Liver (tissue), 9 donors: ENCODE results near the gene ECI1. TPM values are rescaled to one million over a fixed set of nuclear protein-coding genes. Genes with fewer than 3 reads are reported as not detected.

Experiments
- DNase-seq: peaks from one replicate; pipeline ENCODE4 v3.0.0-alpha.2; 2017; ENCODE audit warnings: low spot score
- H3K27ac ChIP-seq, 2 donors: one replicate each; pipeline ENCODE4 v1.7.0; 2013; ENCODE audit warnings: inconsistent platforms in 2 of 2, low read length in 2 of 2, control low read depth in 1 of 2, low read depth in 1 of 2, mild to moderate bottlenecking in 1 of 2
- H3K27me3 ChIP-seq, 4 donors: one replicate each; pipeline versions ENCODE4 v1.6.1 to v1.7.0; 2013; ENCODE audit warnings: low read length in 3 of 4, inconsistent platforms in 1 of 4, mild to moderate bottlenecking in 1 of 4, moderate library complexity in 1 of 4; ENCODE audit not compliant: control insufficient read depth in 4 of 4, insufficient read depth in 4 of 4
- H3K36me3 ChIP-seq, 4 donors: one replicate each; pipeline versions ENCODE4 v1.6.1 to v1.7.0; 2013; ENCODE audit warnings: low read length in 3 of 4, mild to moderate bottlenecking in 3 of 4, low read depth in 1 of 4, moderate library complexity in 1 of 4; ENCODE audit not compliant: control insufficient read depth in 4 of 4, insufficient read depth in 3 of 4
- H3K4me1 ChIP-seq, 4 donors: one replicate each; pipeline versions ENCODE4 v1.6.1 to v1.7.0; 2013; ENCODE audit warnings: low read length in 3 of 4, mild to moderate bottlenecking in 3 of 4, moderate library complexity in 1 of 4; ENCODE audit not compliant: control insufficient read depth in 4 of 4, insufficient read depth in 4 of 4
- H3K4me3 ChIP-seq, 3 donors: one replicate each; pipeline versions ENCODE4 v1.6.1 to v1.7.0; 2013; ENCODE audit warnings: low read length in 3 of 3, control low read depth in 1 of 3, low read depth in 1 of 3, mild to moderate bottlenecking in 1 of 3
- H3K9ac ChIP-seq, 2 donors: one replicate each; pipeline ENCODE4 v1.7.0; 2013; ENCODE audit warnings: low read length in 2 of 2, mild to moderate bottlenecking in 2 of 2, moderate library complexity in 2 of 2, control low read depth in 1 of 2, low read depth in 1 of 2
- H3K9me3 ChIP-seq, 4 donors: one replicate each; pipeline versions ENCODE4 v1.6.1 to v1.7.0; 2013; ENCODE audit warnings: low read length in 3 of 4; ENCODE audit not compliant: control insufficient read depth in 4 of 4
- FOXA1 ChIP-seq: IDR thresholded peaks from 2 replicates; pipeline ENCODE4 v1.6.1; 2016; ENCODE audit warnings: antibody characterized with exemption
- FOXA2 ChIP-seq: IDR thresholded peaks from 2 replicates; pipeline ENCODE4 v1.6.1; 2016; ENCODE audit warnings: antibody characterized with exemption
- GABPA ChIP-seq, 2 donors: IDR thresholded peaks in 1 of 2; conservative IDR thresholded peaks in 1 of 2; 2 replicates each; pipeline ENCODE4 v1.6.1; 2016; ENCODE audit warnings: antibody characterized with exemption in 2 of 2, mild to moderate bottlenecking in 1 of 2, moderate library complexity in 1 of 2
- HNF4A ChIP-seq, 2 donors: conservative IDR thresholded peaks; 2 replicates each; pipeline ENCODE4 v1.6.1; 2016; ENCODE audit warnings: antibody characterized with exemption in 2 of 2, mild to moderate bottlenecking in 2 of 2
- JUND ChIP-seq, 2 donors: IDR thresholded peaks; 2 replicates each; pipeline ENCODE4 v1.6.1; 2016; ENCODE audit warnings: antibody characterized with exemption in 2 of 2
- MAX ChIP-seq: IDR thresholded peaks from 2 replicates; pipeline ENCODE4 v1.6.1; 2016; ENCODE audit warnings: antibody characterized with exemption
- RAD21 ChIP-seq, 2 donors: IDR thresholded peaks; 2 replicates each; pipeline ENCODE4 v1.6.1; 2016; ENCODE audit warnings: antibody characterized with exemption in 2 of 2, mild to moderate bottlenecking in 2 of 2
- REST ChIP-seq: IDR thresholded peaks from 2 replicates; pipeline ENCODE4 v1.6.1; 2016; ENCODE audit warnings: antibody characterized with exemption, mild to moderate bottlenecking
- RXRA ChIP-seq, 2 donors: IDR thresholded peaks; 2 replicates each; pipeline ENCODE4 v1.6.1; 2017 to 2018; ENCODE audit warnings: antibody characterized with exemption in 2 of 2, mild to moderate bottlenecking in 1 of 2
- SP1 ChIP-seq: IDR thresholded peaks from 2 replicates; pipeline ENCODE4 v1.6.1; 2018; ENCODE audit warnings: antibody characterized with exemption, mild to moderate bottlenecking
- YY1 ChIP-seq: IDR thresholded peaks from 2 replicates; pipeline ENCODE4 v1.6.1; 2016; ENCODE audit warnings: antibody characterized with exemption, mild to moderate bottlenecking
- WGBS: extraction: QIAGEN DNeasy Blood & Tissue Kit; methylation state at CpG from one replicate; pipeline ENCODE4 v1.1.7; 2013; 5-methylcytosine and 5-hydroxymethylcytosine counted together
- polyA plus RNA-seq, 2 donors: library from polyadenylated mRNA; stranded (reverse) in 1 of 2; unstranded in 1 of 2; fragments of 200-250 nt in 1 of 2; fragments of >200 nt in 1 of 2; fragmentation: Nextera tagmentation in 1 of 2; extraction: Ambion mirVana in 1 of 2; gene quantifications; one replicate each; pipeline versions ENCODE4 v1.2.1 to v1.2.3, GENCODE V29; 2013 to 2015
- total RNA-seq, 2 donors: library from RNA; depleted of rRNA; stranded (reverse); fragments of >200 nt; gene quantifications; one replicate each; pipeline ENCODE4 v1.2.3, GENCODE V29; 2014
- TF ChIP-seq, protein P1 (sequence below): fragments of 150-350 bp; IDR thresholded peaks from 2 replicates; pipeline ENCODE4 v1.5.1; 2017; ENCODE audit warnings: improper control_type of control experiment, low read depth, low read length; ENCODE audit not compliant: missing input control
- donor health status: healthy.
- donor health status: healthy.
- donor health status: healthy.
- donor health status: healthy.
- donor health status: healthy.

ECI1 gene
- total and polyA plus RNA-seq, 4 donors, result 36.8 to 107 (median 79.5) TPM

DNA sequence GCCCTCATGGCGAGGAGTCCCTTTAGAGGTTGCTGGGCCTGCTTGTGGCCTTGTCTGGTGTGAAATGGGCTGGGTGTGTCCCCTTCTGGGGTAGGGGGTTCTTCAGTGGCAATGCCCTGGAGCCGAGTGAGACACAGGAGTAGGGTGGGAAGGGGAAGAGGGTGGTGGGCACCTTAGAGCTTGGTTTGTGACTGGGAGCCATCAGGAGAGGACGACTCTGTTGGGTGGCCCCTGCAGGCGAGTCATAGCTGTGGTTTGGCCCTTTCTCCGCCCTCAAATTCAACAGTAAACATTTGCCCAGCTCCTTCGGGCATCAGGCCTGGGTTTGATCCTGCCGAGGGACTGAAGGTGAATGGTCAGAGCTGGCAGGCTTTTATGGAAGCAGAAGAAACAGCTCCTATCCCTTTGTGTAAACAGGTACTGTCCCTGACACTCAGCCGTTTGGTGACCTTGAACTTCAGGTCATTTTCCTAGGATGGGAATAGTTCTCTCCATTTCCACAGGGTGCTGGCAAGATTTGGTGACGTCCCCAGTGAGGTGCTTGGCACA lies 25.1 kb downstream of the ECI1 start (continued):
- TF ChIP-seq, protein P1, sequence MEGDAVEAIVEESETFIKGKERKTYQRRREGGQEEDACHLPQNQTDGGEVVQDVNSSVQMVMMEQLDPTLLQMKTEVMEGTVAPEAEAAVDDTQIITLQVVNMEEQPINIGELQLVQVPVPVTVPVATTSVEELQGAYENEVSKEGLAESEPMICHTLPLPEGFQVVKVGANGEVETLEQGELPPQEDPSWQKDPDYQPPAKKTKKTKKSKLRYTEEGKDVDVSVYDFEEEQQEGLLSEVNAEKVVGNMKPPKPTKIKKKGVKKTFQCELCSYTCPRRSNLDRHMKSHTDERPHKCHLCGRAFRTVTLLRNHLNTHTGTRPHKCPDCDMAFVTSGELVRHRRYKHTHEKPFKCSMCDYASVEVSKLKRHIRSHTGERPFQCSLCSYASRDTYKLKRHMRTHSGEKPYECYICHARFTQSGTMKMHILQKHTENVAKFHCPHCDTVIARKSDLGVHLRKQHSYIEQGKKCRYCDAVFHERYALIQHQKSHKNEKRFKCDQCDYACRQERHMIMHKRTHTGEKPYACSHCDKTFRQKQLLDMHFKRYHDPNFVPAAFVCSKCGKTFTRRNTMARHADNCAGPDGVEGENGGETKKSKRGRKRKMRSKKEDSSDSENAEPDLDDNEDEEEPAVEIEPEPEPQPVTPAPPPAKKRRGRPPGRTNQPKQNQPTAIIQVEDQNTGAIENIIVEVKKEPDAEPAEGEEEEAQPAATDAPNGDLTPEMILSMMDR, result no peak

DNA sequence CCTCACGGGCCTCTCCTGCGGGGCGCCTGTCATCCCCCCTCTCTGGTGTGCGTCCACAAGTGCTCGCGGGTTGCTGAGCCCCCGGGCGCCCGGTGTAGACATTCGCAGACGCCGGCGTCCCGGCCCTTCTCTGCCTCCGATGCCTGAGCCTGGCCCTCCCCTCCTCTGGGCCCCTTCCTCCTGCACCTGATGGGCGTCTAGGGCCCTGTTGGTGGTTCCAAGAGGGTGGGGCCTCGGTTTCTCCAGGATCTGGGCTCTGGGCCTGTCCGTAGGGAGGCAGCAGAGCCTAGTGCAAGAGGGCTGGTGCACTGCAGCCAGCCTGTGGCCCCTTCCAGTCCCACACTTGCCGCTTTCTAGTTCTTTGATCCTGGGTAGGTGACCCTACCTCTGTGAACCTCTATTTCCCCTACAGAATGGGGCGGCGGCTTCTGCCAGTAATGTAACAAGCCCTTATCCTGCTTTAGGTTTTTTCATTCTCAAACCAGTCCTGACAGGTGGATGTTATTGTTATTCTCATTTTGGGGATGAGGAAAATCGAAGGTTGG lies 27.4 kb downstream of the ECI1 start:
- Histone ChIP-seq H3K36me3 (peaks cover 0 to 6% (median 1%) of the 10 kb centered on the region in 4 donors), H3K4me3 (peak overlapping the region; percentile 67 to 81 (median 72)), H3K9me3 (no peaks in the 10 kb centered on the region), H3K9ac (peak overlapping the region; percentile 26 to 92), H3K27me3 (no peaks in the 10 kb centered on the region), H3K4me1 (peaks cover 10 to 33% (median 27%) of the 10 kb centered on the region in 4 donors), H3K27ac (peak overlapping the region; percentile 65 to 75)
- TF ChIP-seq RXRA (IDR thresholded peaks at IDR 0.05), result no peak
- TF ChIP-seq RAD21 (IDR thresholded peaks at IDR 0.05), result peak; percentile 64 to 72
- TF ChIP-seq, protein P1, result peak; percentile 16
- WGBS, result 5% methylated on average over 22 of the region's 22 CpGs
- DNase-seq, result peak; percentile 50

- Histone ChIP-seq H3K36me3 (peaks cover 0 to 4% (median 0%) of the 10 kb centered on the region in 4 donors), H3K4me3 (peak within 1 kb of the TSS; percentile 67 to 81 (median 72)), H3K4me1 (peaks cover 10 to 33% (median 27%) of the 10 kb centered on the region in 4 donors), H3K9ac (peak within 1 kb of the TSS; percentile 65 to 92), H3K27me3 (no peaks in the 10 kb centered on the region), H3K27ac (peak within 1 kb of the TSS; percentile 65 to 76), H3K9me3 (no peaks in the 10 kb centered on the region)
- TF ChIP-seq REST, result peak; percentile 45
- peak; percentile 99 for TF ChIP-seq YY1
- TF ChIP-seq RXRA (IDR thresholded peaks at IDR 0.05), result peak; percentile 42
- no peak for TF ChIP-seq FOXA2
- peak in 1 of 2 donors; percentile 14 for TF ChIP-seq JUND (IDR thresholded peaks at IDR 0.05)
- TF ChIP-seq GABPA (IDR thresholded peaks at IDR 0.05 in 1 of 2, conservative IDR thresholded peaks at IDR 0.05 in 1 of 2), result peak in 1 of 2 donors; percentile 77
- peak; percentile 88 for TF ChIP-seq SP1
- TF ChIP-seq MAX, result no peak
- peak; percentile 74 for TF ChIP-seq FOXA1
- peak in 1 of 2 donors; percentile 42 for TF ChIP-seq HNF4A (conservative IDR thresholded peaks at IDR 0.05)
- peak; percentile 99 for DNase-seq
- under 1% methylated on average over 82 of the region's 82 CpGs for WGBS
These were observed 28.0 kb downstream of the ECI1 start, which contains the start of gene E4F1 for GRCh38 chr16:2223221-2223941. TSS of gene E4F1 (plus strand) at chr16:2223591. CDS start at chr16:2223614, 23 bp downstream.
